CD4-positive, alpha-beta memory T cell (primary cell): Measurements from ENCODE around the gene RGL1. TPM values are rescaled to one million over a fixed set of nuclear protein-coding genes. Genes with fewer than 3 reads are reported as not detected.
A peak's percentile ranks its signal among the peaks of the same experiment; 100 is the strongest.

Experiments used
- CTCF ChIA-PET: fragments of 350-600 bp; sonication (Branson Sonifier 250); formaldehyde crosslinking; loops from one replicate; lab custom pipeline; 2021; ENCODE audit warnings: inconsistent platforms; ENCODE audit not compliant: partially characterized antibody; lab: Charles Lee
- POLR2A ChIA-PET: fragments of 350-600 bp; sonication (Branson Sonifier 250); formaldehyde crosslinking; loops from one replicate; lab custom pipeline; 2021; ENCODE audit not compliant: partially characterized antibody; lab: Charles Lee
- DNase-seq, 5 donors: peaks; one replicate each; pipeline versions ENCODE4 v3.0.0 to v3.0.0-alpha.2; 2020 to 2022; ENCODE audit warnings: mixed read lengths in 1 of 5
- H3K27ac ChIP-seq: one replicate; pipeline ENCODE4 v1.7.0; 2013; ENCODE audit warnings: low read depth, low read length
- H3K27me3 ChIP-seq: 2 replicates; pipeline ENCODE4 v1.7.0; 2013; ENCODE audit warnings: mild to moderate bottlenecking, low read length, moderate library complexity; ENCODE audit not compliant: insufficient read depth
- H3K36me3 ChIP-seq: 2 replicates; pipeline ENCODE4 v1.7.0; 2013; ENCODE audit warnings: mild to moderate bottlenecking, low read length, moderate library complexity; ENCODE audit not compliant: insufficient read depth
- H3K4me1 ChIP-seq: 2 replicates; pipeline ENCODE4 v1.7.0; 2013; ENCODE audit warnings: mild to moderate bottlenecking, low read length, moderate library complexity; ENCODE audit not compliant: insufficient read depth
- H3K4me3 ChIP-seq, 2 donors: one replicate each; pipeline ENCODE4 v1.7.0; 2013; ENCODE audit warnings: low read length in 2 of 2, mild to moderate bottlenecking in 1 of 2
- H3K9me3 ChIP-seq, 2 donors: one replicate each; pipeline ENCODE4 v1.7.0; 2013; ENCODE audit warnings: low read length in 2 of 2, control low read depth in 1 of 2; ENCODE audit not compliant: control insufficient read depth in 1 of 2
- H3K27ac Mint-ChIP-seq, 7 donors: one replicate each; pipeline ENCODE4 v1.8.0; 2020 to 2021; ENCODE audit warnings: mixed read lengths in 7 of 7, mild to moderate bottlenecking in 6 of 7, inconsistent platforms in 3 of 7, moderate library complexity in 3 of 7
- H3K27me3 Mint-ChIP-seq, 2 donors: one replicate each; pipeline ENCODE4 v1.8.0; 2020 to 2021; ENCODE audit warnings: mixed read lengths in 2 of 2
- H3K36me3 Mint-ChIP-seq, 2 donors: one replicate each; pipeline ENCODE4 v1.8.0; 2020 to 2021; ENCODE audit warnings: mixed read lengths in 2 of 2, inconsistent platforms in 1 of 2, mild to moderate bottlenecking in 1 of 2
- H3K4me1 Mint-ChIP-seq, 4 donors: one replicate each; pipeline ENCODE4 v1.8.0; 2020 to 2021; ENCODE audit warnings: mixed read lengths in 4 of 4, mild to moderate bottlenecking in 1 of 4
- H3K4me3 Mint-ChIP-seq, 8 donors: one replicate each; pipeline ENCODE4 v1.8.0; 2020 to 2021; ENCODE audit warnings: mixed read lengths in 8 of 8, mild to moderate bottlenecking in 7 of 8, moderate library complexity in 6 of 8, inconsistent platforms in 3 of 8
- H3K9me3 Mint-ChIP-seq, 8 donors: one replicate each; pipeline ENCODE4 v1.8.0; 2020 to 2021; ENCODE audit warnings: mixed read lengths in 8 of 8, mild to moderate bottlenecking in 5 of 8, inconsistent platforms in 3 of 8, moderate library complexity in 1 of 8
- intact Hi-C: fragments of 100-400 bp; cut with micrococcal nuclease; formaldehyde crosslinking; loops from one replicate; pipeline ENCODE4 v1.15.1; 2023
- polyA plus RNA-seq, 2 donors: library from polyadenylated mRNA; unstranded; fragments of 300-500 nt; fragmentation: Illumina TruSeq; gene quantifications; one replicate each; pipeline ENCODE4 v1.2.3, GENCODE V29; 2021
- total RNA-seq, 2 experiments: library from RNA; stranded (reverse); gene quantifications; one replicate each; pipeline ENCODE4 v1.2.3, GENCODE V29; 2021

Gene RGL1
- total and polyA plus RNA-seq, 4 experiments from 2014 or later = 2.3 to 5.3 (median 3.8) TPM

DNA sequence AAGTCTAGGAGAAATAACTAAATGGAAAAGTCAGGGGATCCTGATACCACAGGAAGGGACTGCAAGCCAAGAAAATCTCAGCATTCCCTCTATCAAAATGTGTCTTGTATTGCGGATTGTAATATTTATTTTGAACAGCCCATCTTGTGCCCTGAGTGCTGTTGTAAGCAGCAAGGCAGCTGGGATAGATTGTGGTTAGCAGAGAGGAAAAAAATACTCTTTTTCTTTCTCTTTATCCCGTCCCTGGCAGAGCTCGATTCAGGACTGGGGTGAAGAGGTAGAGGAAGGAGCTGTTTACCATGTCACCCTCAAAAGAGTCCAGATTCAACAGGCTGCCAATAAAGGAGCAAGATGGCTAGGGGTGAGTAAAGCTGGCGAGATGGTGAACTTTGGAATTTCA is 1.2 kb downstream of the RGL1 start:
- peaks cover 8% of the 10 kb centered on the region for H3K4me1 ChIP-seq
- H3K36me3 ChIP-seq = no peaks in the 10 kb centered on the region
- no peak overlapping the region for H3K27ac ChIP-seq
- ChIA-PET CTCF (interaction anchor here (1.9 kb wide), 1 partner anchor 110 kb away, joined by 11 read pairs; no protein-coding TSS in a partner anchor), POLR2A (no interaction called here)
- no peak for DNase-seq
- intact Hi-C loops = no loop called here
- Mint-ChIP-seq H3K27ac (no peak overlapping the region), H3K4me1 (peaks cover 5 to 7% (median 7%) of the 10 kb centered on the region in 4 donors), H3K9me3 (peaks cover 5 to 30% (median 12%) of the 10 kb centered on the region in 8 donors), H3K27me3 (peaks cover 9 to 10% of the 10 kb centered on the region in 2 donors), H3K36me3 (peaks cover 8 to 14% of the 10 kb centered on the region in 2 donors), H3K4me3 (peak overlapping the region in 1 of 8 donors; percentile 42)
- no peaks in the 10 kb centered on the region for H3K27me3 ChIP-seq
- H3K4me3 ChIP-seq = no peak overlapping the region
- H3K9me3 ChIP-seq = no peaks in the 10 kb centered on the region

DNA sequence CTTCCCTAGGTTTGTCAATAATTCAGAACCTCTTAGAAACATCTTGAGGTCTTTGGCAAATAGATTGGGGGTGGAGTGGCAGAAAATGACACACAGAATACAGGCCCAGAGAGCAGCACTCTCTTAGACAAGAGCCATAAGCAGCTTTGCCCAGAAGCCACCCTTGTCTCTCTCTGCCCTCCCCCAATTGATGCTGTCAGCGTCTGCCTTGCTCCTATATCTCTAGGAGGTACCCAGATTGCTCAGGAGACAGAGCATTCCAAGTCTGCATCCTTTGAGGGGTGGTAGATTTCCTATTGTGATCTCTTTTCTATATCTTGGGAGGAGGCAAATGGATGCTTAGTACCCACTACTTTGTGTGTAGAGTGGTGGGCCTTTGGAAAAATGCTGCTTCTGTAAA is 1.8 kb downstream of the RGL1 start:
- H3K27me3 ChIP-seq = no peaks in the 10 kb centered on the region
- no peaks in the 10 kb centered on the region for H3K36me3 ChIP-seq
- intact Hi-C loops = no loop called here
- H3K9me3 ChIP-seq = no peaks in the 10 kb centered on the region
- H3K4me1 Mint-ChIP-seq = peaks cover 5 to 7% (median 7%) of the 10 kb centered on the region in 4 donors
- POLR2A ChIA-PET = no interaction called here
- H3K36me3 Mint-ChIP-seq = peaks cover 4 to 11% of the 10 kb centered on the region in 2 donors
- CTCF ChIA-PET = interaction anchor here (1.9 kb wide), 1 partner anchor 110 kb away, joined by 11 read pairs; no protein-coding TSS in a partner anchor
- H3K4me1 ChIP-seq = peaks cover 8% of the 10 kb centered on the region
- H3K9me3 Mint-ChIP-seq = peaks cover 3 to 24% (median 7%) of the 10 kb centered on the region in 8 donors
- no peak overlapping the region for H3K4me3 ChIP-seq
- no peak for DNase-seq
- H3K27ac Mint-ChIP-seq = no peak overlapping the region
- H3K4me3 Mint-ChIP-seq = peak overlapping the region in 5 of 8 donors; percentile 13 to 46 (median 28)
- H3K27me3 Mint-ChIP-seq = peaks cover 9 to 10% of the 10 kb centered on the region in 2 donors
- H3K27ac ChIP-seq = no peak overlapping the region

DNA sequence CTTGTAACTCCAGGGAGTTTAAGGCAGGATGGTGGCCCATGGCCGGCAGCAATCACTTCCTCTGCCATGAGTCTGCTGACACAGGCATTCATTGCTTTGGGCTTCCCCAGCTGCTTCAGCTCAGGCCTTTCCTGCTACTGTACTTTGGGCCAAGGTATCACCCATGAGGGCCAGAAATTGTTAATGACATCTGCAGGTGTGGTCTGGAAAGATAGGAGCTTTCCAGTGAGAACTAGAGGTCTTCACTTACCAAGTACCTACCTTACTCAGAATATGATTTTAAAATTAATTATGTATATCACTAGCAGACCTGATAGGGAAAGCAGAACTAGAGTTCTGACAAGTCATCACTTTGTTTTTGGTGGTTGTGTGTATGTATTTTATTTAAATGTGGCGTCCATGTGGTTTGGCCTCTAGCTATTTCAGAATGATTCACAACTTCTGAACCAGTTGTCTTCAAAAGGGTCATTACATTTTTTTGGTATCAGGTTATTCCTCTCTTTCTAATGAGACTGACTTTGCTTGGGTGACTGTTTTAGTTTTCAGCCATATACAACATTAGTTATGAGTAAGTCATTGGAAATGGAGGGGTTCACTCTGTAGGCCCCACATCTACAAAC is 2.7 kb downstream of the RGL1 start:
- no peak for DNase-seq
- H3K9me3 ChIP-seq = no peaks in the 10 kb centered on the region
- Mint-ChIP-seq H3K36me3 (peaks cover 0 to 6% of the 10 kb centered on the region in 2 donors), H3K27me3 (peaks cover 9 to 10% of the 10 kb centered on the region in 2 donors), H3K9me3 (peaks cover 0 to 17% (median 3%) of the 10 kb centered on the region in 8 donors), H3K27ac (no peak overlapping the region), H3K4me3 (no peak overlapping the region), H3K4me1 (peaks cover 5 to 7% (median 7%) of the 10 kb centered on the region in 4 donors)
- POLR2A ChIA-PET = no interaction called here
- no peak overlapping the region for H3K4me3 ChIP-seq
- intact Hi-C loops = no loop called here
- H3K4me1 ChIP-seq = peaks cover 8% of the 10 kb centered on the region
- CTCF ChIA-PET = no interaction called here
- no peak overlapping the region for H3K27ac ChIP-seq
- H3K27me3 ChIP-seq = no peaks in the 10 kb centered on the region
- no peaks in the 10 kb centered on the region for H3K36me3 ChIP-seq

DNA sequence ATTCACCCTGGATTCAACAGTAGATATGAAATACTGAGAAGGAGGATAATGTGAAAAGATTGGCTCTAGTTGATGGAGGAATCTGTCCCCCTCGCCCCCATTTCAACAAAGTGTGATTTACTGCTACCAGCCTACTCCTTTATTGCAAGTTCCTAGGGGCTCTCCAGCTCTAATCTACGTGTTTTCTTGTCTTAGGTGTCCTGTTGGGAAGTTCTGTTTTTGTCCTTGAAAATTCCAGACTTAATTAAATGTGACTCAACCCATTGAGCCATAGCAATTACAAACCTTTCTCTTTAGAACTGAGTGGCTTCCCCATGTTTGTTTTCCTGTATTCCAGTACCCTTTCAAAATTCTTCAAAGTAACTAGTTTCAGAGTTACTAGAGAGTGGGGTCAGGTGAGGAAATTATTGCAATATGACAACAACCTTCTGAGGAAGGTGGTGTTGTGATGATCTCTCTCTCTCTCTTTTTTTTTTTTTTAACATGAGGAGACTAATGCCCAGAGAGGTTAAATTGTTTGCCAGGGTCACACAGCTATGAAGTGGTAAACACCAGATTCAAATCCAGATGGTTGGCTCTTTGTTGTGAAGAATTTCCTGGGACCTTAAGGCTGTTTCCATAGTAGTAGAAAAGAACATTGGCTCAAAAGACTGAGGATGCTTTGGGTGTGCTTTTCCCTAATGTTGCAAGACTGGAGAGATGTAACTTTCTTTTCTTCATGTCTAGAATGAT is 3.5 kb downstream of the RGL1 start:
- H3K9me3 ChIP-seq = no peaks in the 10 kb centered on the region
- peaks cover 0 to 6% of the 10 kb centered on the region in 2 donors for H3K36me3 Mint-ChIP-seq

DNA sequence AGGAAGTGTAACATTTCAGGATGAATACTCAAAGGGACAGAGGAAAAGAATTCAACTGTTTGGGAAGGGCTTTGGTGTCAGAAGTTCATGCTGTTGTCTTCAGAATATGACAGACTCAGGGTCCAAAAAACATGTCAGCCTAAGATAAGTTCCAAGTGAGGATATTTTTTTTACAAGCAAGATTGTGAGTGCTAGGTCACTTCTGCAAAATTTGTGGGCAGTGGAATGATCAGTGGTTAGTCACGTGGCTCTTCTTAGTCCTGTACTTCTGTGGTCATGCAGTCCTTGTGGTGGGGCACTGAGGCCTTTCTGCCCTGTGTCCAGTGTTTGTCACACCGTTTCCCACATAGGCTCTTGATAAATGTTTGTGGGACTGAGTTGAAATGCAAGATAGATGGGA is 5.2 kb downstream of the RGL1 start:
- Mint-ChIP-seq H3K4me1 (peaks cover 5 to 7% (median 6%) of the 10 kb centered on the region in 4 donors), H3K4me3 (no peak overlapping the region), H3K9me3 (no peaks in the 10 kb centered on the region), H3K36me3 (peaks cover 0 to 6% of the 10 kb centered on the region in 2 donors), H3K27me3 (peaks cover 7 to 9% of the 10 kb centered on the region in 2 donors), H3K27ac (no peak overlapping the region)
- H3K4me1 ChIP-seq = peaks cover 8% of the 10 kb centered on the region
- H3K36me3 ChIP-seq = no peaks in the 10 kb centered on the region
- intact Hi-C loops = no loop called here
- POLR2A ChIA-PET = no interaction called here
- CTCF ChIA-PET = no interaction called here
- H3K27me3 ChIP-seq = no peaks in the 10 kb centered on the region
- DNase-seq = no peak
- no peaks in the 10 kb centered on the region for H3K9me3 ChIP-seq
- no peak overlapping the region for H3K4me3 ChIP-seq
- no peak overlapping the region for H3K27ac ChIP-seq

More for the DNA sequence above, 3.5 kb downstream of the RGL1 start:
- Mint-ChIP-seq H3K27me3 (peaks cover 7 to 9% of the 10 kb centered on the region in 2 donors), H3K9me3 (peaks cover 0 to 10% (median 0%) of the 10 kb centered on the region in 8 donors), H3K4me3 (no peak overlapping the region), H3K27ac (no peak overlapping the region), H3K4me1 (peaks cover 5 to 7% (median 7%) of the 10 kb centered on the region in 4 donors)
- intact Hi-C loops = no loop called here
- ChIA-PET POLR2A (no interaction called here), CTCF (no interaction called here)
- Histone ChIP-seq H3K27ac (no peak overlapping the region), H3K4me1 (peaks cover 8% of the 10 kb centered on the region), H3K27me3 (no peaks in the 10 kb centered on the region), H3K4me3 (no peak overlapping the region), H3K36me3 (no peaks in the 10 kb centered on the region)
- DNase-seq = no peak

DNA sequence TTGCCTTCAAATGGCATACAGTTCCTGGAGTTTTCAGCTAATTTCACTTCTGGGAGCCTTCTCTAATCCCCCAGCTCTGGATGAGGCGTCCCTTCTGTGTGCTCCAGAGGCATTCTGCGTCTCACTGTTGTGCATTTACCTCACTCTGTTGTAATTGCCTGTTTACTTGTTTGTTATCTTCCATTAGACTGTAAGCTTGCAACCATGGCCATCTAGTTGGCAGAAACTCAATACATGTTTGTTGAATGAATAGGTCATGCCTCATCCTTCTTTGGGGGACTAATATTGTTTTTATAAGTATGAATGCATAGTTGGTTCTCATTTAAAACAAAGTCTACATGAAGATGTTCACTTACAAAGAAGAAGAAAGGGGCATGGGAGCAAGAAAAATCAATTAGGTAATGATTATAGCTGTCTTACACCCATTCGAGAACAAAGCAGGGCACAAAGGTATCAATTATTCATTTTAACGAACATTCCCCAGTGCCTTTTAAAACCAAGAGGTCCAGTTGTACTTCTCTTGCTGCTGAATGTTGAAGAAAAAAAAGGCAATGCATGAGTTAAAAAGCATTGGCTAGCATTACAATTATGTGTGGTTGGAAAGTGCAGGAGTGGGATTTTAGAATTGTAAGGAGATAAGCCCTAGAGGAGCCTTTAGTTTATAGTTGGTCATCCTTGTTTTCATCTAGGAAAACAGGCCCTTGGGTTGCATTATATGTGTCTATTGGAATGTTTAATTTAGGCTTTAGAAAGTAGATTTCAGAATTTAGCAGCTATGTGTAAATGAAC is 6.0 kb downstream of the RGL1 start:
- Histone ChIP-seq H3K9me3 (no peaks in the 10 kb centered on the region), H3K4me1 (peaks cover 4% of the 10 kb centered on the region), H3K36me3 (no peaks in the 10 kb centered on the region), H3K4me3 (no peak overlapping the region), H3K27ac (no peak overlapping the region), H3K27me3 (no peaks in the 10 kb centered on the region)
- intact Hi-C loops = no loop called here
- no peak for DNase-seq
- Mint-ChIP-seq H3K9me3 (no peaks in the 10 kb centered on the region), H3K4me3 (no peak overlapping the region), H3K4me1 (peaks cover 0 to 3% (median 1%) of the 10 kb centered on the region in 4 donors), H3K27ac (peak overlapping the region in 1 of 7 donors; percentile 19), H3K36me3 (peaks cover 0 to 6% of the 10 kb centered on the region in 2 donors), H3K27me3 (peaks cover 3 to 4% of the 10 kb centered on the region in 2 donors)
- ChIA-PET POLR2A (no interaction called here), CTCF (interaction anchor here (1.0 to 1.2 kb wide), 2 partner anchors 105 to 155 kb away, joined by 3 to 4 read pairs; no protein-coding TSS in a partner anchor)

DNA sequence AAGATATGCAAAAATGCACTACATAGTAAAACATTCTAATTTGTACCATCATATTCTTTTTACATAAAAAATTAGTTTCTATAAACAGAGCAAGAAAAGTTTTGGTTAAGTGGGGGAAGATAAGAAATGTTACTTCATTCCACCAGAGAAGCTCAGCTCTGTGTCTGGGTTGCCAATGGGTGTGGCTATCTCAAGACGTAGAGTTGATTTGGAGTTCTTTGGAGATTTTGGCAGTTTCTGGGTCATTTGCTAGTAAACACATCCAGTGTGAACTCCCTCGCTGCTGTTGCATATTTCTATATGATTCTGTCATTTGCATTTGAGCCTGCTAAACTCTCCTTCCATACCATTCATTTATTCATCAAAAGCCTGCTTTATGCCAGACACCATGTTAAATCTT is 7.2 kb downstream of the RGL1 start:
- no peaks in the 10 kb centered on the region for H3K27me3 ChIP-seq
- ChIA-PET CTCF (no interaction called here), POLR2A (no interaction called here)
- Mint-ChIP-seq H3K4me3 (no peak overlapping the region), H3K36me3 (peaks cover 0 to 6% of the 10 kb centered on the region in 2 donors), H3K27me3 (peaks cover 2 to 4% of the 10 kb centered on the region in 2 donors), H3K9me3 (no peaks in the 10 kb centered on the region), H3K27ac (no peak overlapping the region), H3K4me1 (no peaks in the 10 kb centered on the region)
- H3K27ac ChIP-seq = no peak overlapping the region
- no peaks in the 10 kb centered on the region for H3K9me3 ChIP-seq
- H3K36me3 ChIP-seq = no peaks in the 10 kb centered on the region
- H3K4me3 ChIP-seq = no peak overlapping the region
- intact Hi-C loops = no loop called here
- no peak for DNase-seq
- H3K4me1 ChIP-seq = no peaks in the 10 kb centered on the region
